K562 (cell line): Measurements from ENCODE around the gene ZEB2. TPM values are rescaled to one million over a fixed set of nuclear protein-coding genes. Genes with fewer than 3 reads are reported as not detected.

Experiments used
- ATAC-seq: fragments of 200-7000 bp; cut with Tn5 transposase; 3 replicates; pipeline ENCODE4 v1.9.1; 2020; ENCODE audit warnings: moderate library complexity
- BruUV-seq: library from RNA; stranded (reverse); fragments of 400-500 nt; replicated peaks from 2 replicates; lab custom pipeline; 2021; lab: Mats Ljungman, UMichigan
- CTCF ChIA-PET: fragments of 300-600 bp; formaldehyde crosslinking; extraction: SDS; loops from one replicate; lab custom pipeline; 2021; ENCODE audit warnings: low intra/inter-chr PET ratio; lab: Yijun Ruan, JAX
- POLR2A ChIA-PET: fragments of 300-600, 350-650 bp; sonication (Branson Sonifier 250); formaldehyde crosslinking; extraction: SDS; loops from one replicate; lab custom pipeline; 2021; ENCODE audit warnings: antibody characterized with exemption, inconsistent platforms; lab: Yijun Ruan, JAX
- DNase-seq, 4 experiments: peaks; one replicate each; pipeline versions ENCODE4 v3.0.0 to v3.0.0-alpha.2; 2011 to 2018; ENCODE audit warnings: low spot score in 3 of 4, mixed read lengths in 3 of 4; ENCODE audit errors: extremely low read depth in 1 of 4
- FAIRE-seq: peaks from 2 replicates; lab custom pipeline; 2011; peaks lifted over from hg19 to GRCh38; lab: Jason Lieb, UNC
- H2AFZ ChIP-seq: 2 replicates; pipeline ENCODE4 v1.6.0; 2011; ENCODE audit warnings: low read depth, low read length, control low read depth, inconsistent platforms
- H3K27ac ChIP-seq: fragments of 200-600 bp; 3 replicates; pipeline ENCODE4 v1.8.0; 2011; ENCODE audit warnings: low read depth, mild to moderate bottlenecking, control low read depth, inconsistent platforms, low read length, moderate library complexity, mixed read lengths; ENCODE audit errors: extremely low read depth
- H3K27me3 ChIP-seq, 2 experiments: fragments of 300-600 bp in 1 of 2; 2 replicates in 1 of 2; 3 replicates in 1 of 2; pipeline versions ENCODE4 v1.6.0 to v1.8.0; 2011; ENCODE audit warnings: inconsistent platforms in 2 of 2, low read length in 2 of 2, mild to moderate bottlenecking in 1 of 2, mixed read lengths in 1 of 2, moderate library complexity in 1 of 2; ENCODE audit not compliant: control insufficient read depth in 2 of 2, insufficient read depth in 2 of 2
- H3K36me3 ChIP-seq: fragments of 300-600 bp; 3 replicates; pipeline ENCODE4 v1.8.0; 2011; ENCODE audit warnings: mild to moderate bottlenecking, low read length, inconsistent platforms; ENCODE audit not compliant: control insufficient read depth, insufficient read depth
- H3K4me1 ChIP-seq, 2 experiments: fragments of 200-600 bp in 1 of 2; replicated peaks in 1 of 2; 2 replicates in 1 of 2; 3 replicates in 1 of 2; pipeline versions ENCODE4 v1.5.1 to v1.8.0; 2011; ENCODE audit warnings: inconsistent platforms in 2 of 2, low read length in 2 of 2, mild to moderate bottlenecking in 1 of 2, mixed read lengths in 1 of 2, moderate library complexity in 1 of 2; ENCODE audit not compliant: control insufficient read depth in 2 of 2, insufficient read depth in 2 of 2
- H3K4me2 ChIP-seq: 2 replicates; pipeline ENCODE4 v1.6.1; 2011; ENCODE audit warnings: low read length, control low read depth, inconsistent platforms, mixed read lengths; ENCODE audit not compliant: insufficient read depth
- H3K4me3 ChIP-seq: fragments of 200-600 bp; sonication (generic), shearing (Covaris generic); 2 replicates; pipeline ENCODE4 v1.5.1; 2016; ENCODE audit warnings: control low read depth, inconsistent platforms
- H3K79me2 ChIP-seq: fragments of 200-600 bp; 3 replicates; pipeline ENCODE4 v1.8.0; 2011; ENCODE audit warnings: low read length, inconsistent platforms; ENCODE audit not compliant: control insufficient read depth, insufficient read depth
- H3K9ac ChIP-seq, 2 experiments: 2 replicates each; pipeline versions ENCODE4 v1.6.0 to v1.6.1; 2011; ENCODE audit warnings: low read depth in 2 of 2, low read length in 2 of 2, control low read depth in 1 of 2, inconsistent platforms in 1 of 2, mild to moderate bottlenecking in 1 of 2, mixed read lengths in 1 of 2; ENCODE audit not compliant: insufficient read depth in 1 of 2
- H3K9me1 ChIP-seq: one replicate; pipeline ENCODE4 v1.6.0; 2011; ENCODE audit warnings: inconsistent platforms, mild to moderate bottlenecking, low read length, moderate library complexity; ENCODE audit not compliant: control insufficient read depth, insufficient read depth
- H3K9me3 ChIP-seq: replicated peaks from 2 replicates; pipeline ENCODE4 v1.5.1; 2011; ENCODE audit warnings: low read depth, low read length, inconsistent platforms; ENCODE audit not compliant: control insufficient read depth, insufficient read depth
- H4K20me1 ChIP-seq: replicated peaks from 2 replicates; pipeline ENCODE4 v1.6.1; 2011; ENCODE audit warnings: low read length, inconsistent platforms, mixed read lengths; ENCODE audit not compliant: control insufficient read depth, insufficient read depth
- BHLHE40 ChIP-seq: IDR thresholded peaks from 2 replicates; pipeline ENCODE4 v1.6.1; 2011; ENCODE audit warnings: low read length, improper control_type of control experiment
- HDAC2 ChIP-seq: fragments of 450-650 bp; IDR thresholded peaks from 2 replicates; pipeline ENCODE4 v1.6.1; 2016; ENCODE audit warnings: mild to moderate bottlenecking
- KHSRP ChIP-seq: fragments of 450-650 bp; IDR thresholded peaks from 2 replicates; pipeline ENCODE4 v1.6.1; 2017
- KLF13 ChIP-seq: fragments of 450-650 bp; IDR thresholded peaks from 2 replicates; pipeline ENCODE4 v1.6.1; 2016; ENCODE audit warnings: missing genetic modification characterization, low read depth, mild to moderate bottlenecking, missing compliant biosample characterization, moderate library complexity, borderline replicate concordance
- RBM34 ChIP-seq: fragments of 200-400 bp; formaldehyde crosslinking; IDR thresholded peaks from 2 replicates; pipeline ENCODE4 v1.6.1; 2018; ENCODE audit warnings: low read length, borderline replicate concordance; ENCODE audit not compliant: insufficient read depth
- RFX7 ChIP-seq: fragments of 250-450 bp; sonication (Bioruptor Pico); IDR thresholded peaks from 2 replicates; pipeline ENCODE4 v1.5.1; 2021; ENCODE audit warnings: mild to moderate bottlenecking
- WGBS: fragments of 100-300 bp; shearing (Covaris generic); methylation state at CpG from one replicate; pipeline ENCODE4 v1.1.6; 2016; ENCODE audit warnings: low coverage, mixed read lengths; ENCODE audit not compliant: insufficient coverage; ENCODE audit errors: missing lambda C conversion rate; 5-methylcytosine and 5-hydroxymethylcytosine counted together
- in situ Hi-C: fragments of 300-500 bp; cut with MboI; formaldehyde crosslinking; loops from 4 replicates; pipeline ENCODE4 v1.15.0; 2018; ENCODE audit warnings: inconsistent platforms, mixed read lengths
- intact Hi-C: fragments of 100-400 bp; cut with micrococcal nuclease; formaldehyde crosslinking; loops from 2 replicates; pipeline ENCODE4 v1.14.2; 2022
- polyA plus RNA-seq, 8 experiments: library from polyadenylated mRNA; depleted of rRNA in 4 of 8; stranded (reverse) in 5 of 8; unstranded in 3 of 8; fragments of >200 nt; fragmentation: Nextera tagmentation in 2 of 8; fragmentation: Illumina TruSeq in 1 of 8; extraction: Ambion mirVana in 2 of 8; extraction: Trizol in 1 of 8; gene quantifications; 2 replicates each; pipeline versions ENCODE4 v1.2.1 to v1.2.3, GENCODE V29; 2011 to 2014; ENCODE audit warnings: inconsistent platforms in 1 of 8, missing spikeins in 1 of 8
- total RNA-seq, 7 experiments: library from RNA; depleted of rRNA in 6 of 7; stranded (reverse); fragments of >200 nt in 6 of 7; fragmentation: Illumina TruSeq in 2 of 7; extraction: Trizol in 2 of 7; gene quantifications; 2 replicates each; pipeline versions ENCODE4 v1.2.1 to v1.2.3, GENCODE V29; 2011 to 2021; ENCODE audit warnings: low replicate concordance in 1 of 7
- TF ChIP-seq, protein P1 (sequence below): fragments of 250-450 bp; sonication (Bioruptor Pico); IDR thresholded peaks from 2 replicates; pipeline ENCODE4 v1.5.1; 2021; ENCODE audit warnings: mild to moderate bottlenecking
- TF ChIP-seq, protein P2 (sequence below): fragments of 450-650 bp; formaldehyde crosslinking; IDR thresholded peaks from 2 replicates; pipeline ENCODE4 v1.4.0; 2020; ENCODE audit warnings: mild to moderate bottlenecking, mixed read lengths

ZEB2 gene
- total and polyA plus RNA-seq, 9 of the 15 experiments (the other 6 are each of a cell fraction or from before 2014, with no cell fraction given) = 15.1 to 113 (median 72.3) TPM

DNA sequence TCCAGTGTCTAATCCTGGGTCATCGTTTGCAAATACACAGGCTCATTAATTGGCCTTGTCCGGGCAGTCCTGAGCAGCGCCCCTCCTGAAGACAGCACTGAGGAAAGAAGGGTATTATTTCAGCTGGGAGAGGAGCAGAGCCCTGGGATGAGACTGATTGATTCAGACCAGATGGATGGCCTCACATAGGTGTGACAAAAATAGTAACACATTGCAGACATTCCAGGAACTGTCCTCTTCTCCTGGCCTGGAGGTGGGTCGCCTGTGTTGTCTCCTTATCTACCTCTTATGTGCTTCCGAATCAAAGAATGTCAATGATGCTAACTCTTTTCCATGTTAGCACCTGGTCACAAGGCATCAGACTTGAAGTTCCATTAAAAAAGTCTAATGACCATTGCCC lies 45.9 kb downstream of the ZEB2 start:
- TF ChIP-seq, protein P1, sequence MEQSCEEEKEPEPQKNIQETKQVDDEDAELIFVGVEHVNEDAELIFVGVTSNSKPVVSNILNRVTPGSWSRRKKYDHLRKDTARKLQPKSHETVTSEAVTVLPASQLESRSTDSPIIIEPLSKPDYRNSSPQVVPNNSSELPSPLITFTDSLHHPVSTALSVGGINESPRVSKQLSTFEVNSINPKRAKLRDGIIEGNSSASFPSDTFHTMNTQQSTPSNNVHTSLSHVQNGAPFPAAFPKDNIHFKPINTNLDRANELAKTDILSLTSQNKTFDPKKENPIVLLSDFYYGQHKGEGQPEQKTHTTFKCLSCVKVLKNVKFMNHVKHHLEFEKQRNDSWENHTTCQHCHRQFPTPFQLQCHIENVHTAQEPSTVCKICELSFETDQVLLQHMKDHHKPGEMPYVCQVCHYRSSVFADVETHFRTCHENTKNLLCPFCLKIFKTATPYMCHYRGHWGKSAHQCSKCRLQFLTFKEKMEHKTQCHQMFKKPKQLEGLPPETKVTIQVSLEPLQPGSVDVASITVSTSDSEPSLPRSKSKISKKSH (CRISPR knock-in tag) = no peak
- TF ChIP-seq HDAC2 = no peak
- TF ChIP-seq, protein P2, sequence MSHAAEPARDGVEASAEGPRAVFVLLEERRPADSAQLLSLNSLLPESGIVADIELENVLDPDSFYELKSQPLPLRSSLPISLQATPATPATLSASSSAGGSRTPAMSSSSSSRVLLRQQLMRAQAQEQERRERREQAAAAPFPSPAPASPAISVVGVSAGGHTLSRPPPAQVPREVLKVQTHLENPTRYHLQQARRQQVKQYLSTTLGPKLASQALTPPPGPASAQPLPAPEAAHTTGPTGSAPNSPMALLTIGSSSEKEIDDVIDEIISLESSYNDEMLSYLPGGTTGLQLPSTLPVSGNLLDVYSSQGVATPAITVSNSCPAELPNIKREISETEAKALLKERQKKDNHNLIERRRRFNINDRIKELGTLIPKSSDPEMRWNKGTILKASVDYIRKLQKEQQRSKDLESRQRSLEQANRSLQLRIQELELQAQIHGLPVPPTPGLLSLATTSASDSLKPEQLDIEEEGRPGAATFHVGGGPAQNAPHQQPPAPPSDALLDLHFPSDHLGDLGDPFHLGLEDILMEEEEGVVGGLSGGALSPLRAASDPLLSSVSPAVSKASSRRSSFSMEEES (CRISPR knock-in tag) = no peak
- TF ChIP-seq KHSRP = no peak
- no peak for TF ChIP-seq KLF13
- TF ChIP-seq RFX7 (CRISPR knock-in tag) = no peak
- TF ChIP-seq RBM34 = no peak
- TF ChIP-seq BHLHE40 = no peak
- Histone ChIP-seq H3K4me3 (no peak overlapping the region), H2AFZ (no peak overlapping the region), H4K20me1 (peaks cover 14% of the 10 kb centered on the region), H3K36me3 (peaks cover 94% of the 10 kb centered on the region), H3K9ac (no peak overlapping the region), H3K4me1 (peaks cover 0 to 23% of the 10 kb centered on the region in 2 experiments; a peak in 4 of 5 replicates), H3K27ac (no peak overlapping the region), H3K9me1 (no peaks in the 10 kb centered on the region), H3K4me2 (no peak overlapping the region), H3K27me3 (no peaks in the 10 kb centered on the region), H3K79me2 (peaks cover 100% of the 10 kb centered on the region), H3K9me3 (no peaks in the 10 kb centered on the region)
- CTCF ChIA-PET = no interaction called here
- BruUV-seq = no TSS peak
- POLR2A ChIA-PET = interaction anchor here (1.8 kb wide), 1 partner anchor 10 kb away, joined by 6 read pairs; no protein-coding TSS in a partner anchor
- ATAC-seq (no peak), DNase-seq (no peak), FAIRE-seq (no peak)
- in situ Hi-C loops (no loop called here), intact Hi-C loops (no loop called here)
- 82% methylated on average over 5 of the region's 5 CpGs for WGBS
